A549 (cell line): ENCODE data around the gene C18orf63. TPM values are rescaled to one million over a fixed set of nuclear protein-coding genes. Genes with fewer than 3 reads are reported as not detected.
"Not testable (repeated sequence)": the region's sequence is repeated elsewhere in the genome, so short reads cannot be mapped to it uniquely, and the experiment has no call there.

Experiments used
- ATAC-seq, 2 experiments: fragments of 200-7000 bp in 1 of 2; fragments of >200 bp in 1 of 2; cut with Nextera tagmentation in 1 of 2; cut with Tn5 transposase in 1 of 2; 3 replicates each; pipeline versions ENCODE4 v1.8.0 to v1.9.1; 2018 to 2020; ENCODE audit warnings: mild to moderate bottlenecking in 1 of 2, moderate library complexity in 1 of 2
- CTCF ChIA-PET: fragments of 300-600 bp; sonication (Branson Sonifier 250); formaldehyde crosslinking; extraction: SDS; loops from one replicate; lab custom pipeline; 2021; ENCODE audit warnings: antibody characterized with exemption, inconsistent platforms; lab: Yijun Ruan, JAX
- POLR2A ChIA-PET: fragments of 350-600 bp; formaldehyde crosslinking; extraction: SDS; loops from one replicate; lab custom pipeline; 2021; ENCODE audit warnings: antibody characterized with exemption, inconsistent platforms; lab: Yijun Ruan, JAX
- DNase-seq, 2 experiments: peaks; one replicate each; pipeline versions ENCODE4 v3.0.0 to v3.0.0-alpha.2; 2011 to 2016; ENCODE audit warnings: low read depth in 1 of 2, low spot score in 1 of 2
- FAIRE-seq: peaks from 2 replicates; lab custom pipeline; 2011; peaks lifted over from hg19 to GRCh38; lab: Jason Lieb, UNC
- H3K27ac ChIP-seq, 2 experiments: fragments of >200 bp; sonication (Bioruptor Twin); formaldehyde crosslinking; 3 replicates each; pipeline ENCODE4 v1.5.1; 2016 to 2017
- H3K4me1 ChIP-seq: fragments of >200 bp; sonication (Bioruptor Twin); formaldehyde crosslinking; 3 replicates; pipeline ENCODE4 v1.6.1; 2016
- H3K4me2 ChIP-seq: fragments of >200 bp; sonication (Bioruptor Twin); formaldehyde crosslinking; 3 replicates; pipeline ENCODE4 v1.6.1; 2016
- H3K4me3 ChIP-seq: fragments of >200 bp; sonication (Bioruptor Twin); formaldehyde crosslinking; 3 replicates; pipeline ENCODE4 v1.5.1; 2016
- H3K9me3 ChIP-seq: fragments of >200 bp; sonication (Bioruptor Twin); formaldehyde crosslinking; 3 replicates; pipeline ENCODE4 v1.6.1; 2016
- BHLHE40 ChIP-seq: IDR thresholded peaks from 2 replicates; pipeline ENCODE4 v1.6.1; 2012; ENCODE audit warnings: low read depth, low read length, inconsistent platforms
- CBX2 ChIP-seq: fragments of 200-600 bp; sonication (generic); IDR thresholded peaks from 2 replicates; pipeline ENCODE4 v1.6.1; 2016; ENCODE audit warnings: low read depth, mild to moderate bottlenecking, borderline replicate concordance
- CHD4 ChIP-seq: fragments of 200-600 bp; sonication (generic); IDR thresholded peaks from 2 replicates; pipeline ENCODE4 v1.6.1; 2016; ENCODE audit warnings: antibody characterized with exemption, mild to moderate bottlenecking, borderline replicate concordance
- EHF ChIP-seq: fragments of 250-450 bp; sonication (Bioruptor Pico); IDR thresholded peaks from 2 replicates; pipeline ENCODE4 v1.5.0; 2020; ENCODE audit warnings: mild to moderate bottlenecking
- FOXS1 ChIP-seq: fragments of 250-450 bp; sonication (Bioruptor Pico); IDR thresholded peaks from 2 replicates; pipeline ENCODE4 v1.5.0; 2020; ENCODE audit warnings: mild to moderate bottlenecking, moderate library complexity
- KDM1A ChIP-seq: fragments of 200-600 bp; sonication (generic); IDR thresholded peaks from 2 replicates; pipeline ENCODE4 v1.6.1; 2016; ENCODE audit warnings: low read depth, mild to moderate bottlenecking
- PHF8 ChIP-seq: fragments of 200-600 bp; sonication (generic); IDR thresholded peaks from 2 replicates; pipeline ENCODE4 v1.6.1; 2016; ENCODE audit warnings: low read depth, mild to moderate bottlenecking, antibody characterized with exemption, moderate library complexity, borderline replicate concordance
- POLR2A ChIP-seq: IDR thresholded peaks from 2 replicates; pipeline ENCODE4 v1.6.1; 2012; ENCODE audit warnings: mild to moderate bottlenecking, low read length
- RCOR1 ChIP-seq: fragments of 150-350 bp; IDR thresholded peaks from 2 replicates; pipeline ENCODE4 v1.6.1; 2014; ENCODE audit warnings: antibody characterized with exemption, low read length, low read depth
- RFX5 ChIP-seq: fragments of 450-650 bp; IDR thresholded peaks from 2 replicates; pipeline ENCODE4 v1.7.1; 2014; ENCODE audit warnings: antibody characterized with exemption, mild to moderate bottlenecking, moderate library complexity
- TFCP2L1 ChIP-seq: fragments of 250-450 bp; sonication (Bioruptor Pico); IDR thresholded peaks from 2 replicates; pipeline ENCODE4 v1.5.0; 2021; ENCODE audit warnings: mild to moderate bottlenecking
- TP53 ChIP-seq: fragments of 250-450 bp; sonication (Bioruptor Pico); IDR thresholded peaks from 2 replicates; pipeline ENCODE4 v1.5.0; 2021; ENCODE audit warnings: mild to moderate bottlenecking, moderate library complexity
- ZC3H11A ChIP-seq: fragments of 450-650 bp; IDR thresholded peaks from 2 replicates; pipeline ENCODE4 v1.6.1; 2014; ENCODE audit warnings: antibody characterized with exemption, mild to moderate bottlenecking
- ZNF302 ChIP-seq: fragments of 250-450 bp; sonication (Bioruptor Pico); IDR thresholded peaks from 2 replicates; pipeline ENCODE4 v1.9.0; 2021; ENCODE audit warnings: inconsistent platforms, mild to moderate bottlenecking, moderate library complexity
- WGBS: methylation state at CpG from one replicate; pipeline ENCODE4 v1.1.6; 2017; ENCODE audit errors: missing lambda C conversion rate; 5-methylcytosine and 5-hydroxymethylcytosine counted together
- polyA plus RNA-seq, 4 experiments: library from polyadenylated mRNA; depleted of rRNA in 3 of 4; stranded (reverse); fragments of >200 nt; fragmentation: RNase III in 1 of 4; extraction: RNeasy Plus Mini Kit Qiagen cat#74134 plus additional on column Dnase treatment in 1 of 4; gene quantifications; 2 replicates in 3 of 4; 3 replicates in 1 of 4; pipeline ENCODE4 v1.2.3, GENCODE V29; 2011 to 2017
- TF ChIP-seq, protein P1 (sequence below): fragments of >200 bp; sonication (Bioruptor Twin); formaldehyde crosslinking; IDR thresholded peaks from 2 replicates; pipeline ENCODE4 v1.6.1; 2016
- TF ChIP-seq, protein P2 (sequence below): fragments of 150-350 bp; IDR thresholded peaks from 2 replicates; pipeline ENCODE4 v1.6.1; 2014; ENCODE audit warnings: low read depth, mild to moderate bottlenecking, low read length

The C18orf63 gene
- polyA plus RNA-seq, 2 of the 4 experiments (the other 2 are of a cell fraction) = not detected

DNA sequence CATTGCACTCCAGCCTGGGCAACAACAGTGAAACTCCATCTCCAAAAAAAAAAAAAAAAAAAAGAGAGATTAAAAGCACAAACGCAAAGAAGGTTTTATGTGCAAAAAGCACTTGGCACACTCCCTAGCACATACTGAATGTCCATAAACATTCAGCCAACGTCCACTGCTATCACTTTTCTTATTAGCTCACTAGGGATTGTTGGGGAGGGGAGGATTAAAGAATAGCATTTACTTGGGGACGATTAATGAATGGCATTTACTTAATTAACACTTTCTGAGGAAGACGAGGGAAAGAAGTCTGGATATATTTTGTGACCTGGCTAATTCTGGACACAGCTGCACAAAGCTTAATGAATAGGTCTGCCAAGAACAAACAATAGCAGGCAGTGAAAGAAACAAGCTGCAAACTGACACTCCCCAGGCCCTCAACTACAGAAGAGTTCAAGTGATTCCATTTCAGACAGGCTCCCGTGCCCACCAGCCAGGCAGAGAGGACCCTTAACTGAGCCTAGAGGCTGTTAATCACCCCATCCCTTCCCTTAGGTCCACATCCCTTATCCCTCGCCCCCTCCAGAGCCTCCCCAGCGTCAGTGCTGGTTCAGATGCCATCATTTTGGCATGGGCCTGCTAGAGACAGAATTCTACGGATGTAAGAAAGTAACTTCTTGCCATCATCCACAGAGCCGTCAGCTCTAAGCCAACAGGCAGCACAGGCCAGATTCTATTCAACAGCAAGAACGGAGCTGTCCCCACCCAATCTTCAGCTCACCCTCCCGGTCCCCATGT is 31.3 kb upstream of the C18orf63 start:
- DNase-seq (no peak), FAIRE-seq (no peak), ATAC-seq (no peak)
- Histone ChIP-seq H3K4me1 (peaks cover 70% of the 10 kb centered on the region), H3K27ac (peak overlapping the region in 1 of 2 experiments; percentile 52; a peak in 2 of 6 replicates), H3K4me3 (no peak overlapping the region), H3K9me3 (no peaks in the 10 kb centered on the region), H3K4me2 (no peak overlapping the region)
- TF ChIP-seq, protein P1, sequence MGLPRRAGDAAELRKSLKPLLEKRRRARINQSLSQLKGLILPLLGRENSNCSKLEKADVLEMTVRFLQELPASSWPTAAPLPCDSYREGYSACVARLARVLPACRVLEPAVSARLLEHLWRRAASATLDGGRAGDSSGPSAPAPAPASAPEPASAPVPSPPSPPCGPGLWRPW = no peak
- TF ChIP-seq BHLHE40 = no peak
- TF ChIP-seq RCOR1 = no peak
- no peak for TF ChIP-seq ZC3H11A
- WGBS = 83% methylated on average over 11 of the region's 11 CpGs
- ChIA-PET CTCF (interaction anchor here (1.2 kb wide), 1 partner anchor 69 kb away, joined by 3 read pairs; no protein-coding TSS in a partner anchor), POLR2A (no interaction called here)

DNA sequence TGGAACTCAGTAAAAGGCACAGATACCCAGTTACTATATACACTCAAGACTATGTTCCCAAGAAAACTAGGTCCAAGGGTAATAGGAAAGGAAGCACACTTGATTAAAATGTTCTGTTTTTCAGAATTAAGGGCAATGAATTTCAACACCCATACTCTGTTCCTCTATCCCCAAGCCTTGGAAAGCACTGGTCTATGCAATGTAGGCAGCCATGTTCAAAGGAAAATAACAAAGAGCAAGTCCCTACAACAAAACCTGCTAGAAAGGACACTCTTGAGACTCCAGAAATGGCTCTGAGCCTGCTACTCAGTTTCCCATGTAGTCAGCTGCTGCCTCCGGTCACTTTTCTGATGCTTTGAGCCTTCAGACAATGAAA is 30.7 kb upstream of the C18orf63 start:
- H3K4me2 ChIP-seq = no peak overlapping the region
- DNase-seq (no peak), FAIRE-seq (no peak), ATAC-seq (no peak)
- CTCF ChIA-PET = interaction anchor here (1.2 kb wide), 1 partner anchor 68 kb away, joined by 3 read pairs; no protein-coding TSS in a partner anchor
- 94% methylated on average over 1 of the region's 1 CpG for WGBS
- POLR2A ChIA-PET = no interaction called here
- H3K9me3 ChIP-seq = no peaks in the 10 kb centered on the region
- no peak overlapping the region for H3K4me3 ChIP-seq
- TF ChIP-seq CBX2 = no peak
- H3K27ac ChIP-seq = no peak overlapping the region; a peak in 2 of 6 replicates
- peaks cover 76% of the 10 kb centered on the region for H3K4me1 ChIP-seq

DNA sequence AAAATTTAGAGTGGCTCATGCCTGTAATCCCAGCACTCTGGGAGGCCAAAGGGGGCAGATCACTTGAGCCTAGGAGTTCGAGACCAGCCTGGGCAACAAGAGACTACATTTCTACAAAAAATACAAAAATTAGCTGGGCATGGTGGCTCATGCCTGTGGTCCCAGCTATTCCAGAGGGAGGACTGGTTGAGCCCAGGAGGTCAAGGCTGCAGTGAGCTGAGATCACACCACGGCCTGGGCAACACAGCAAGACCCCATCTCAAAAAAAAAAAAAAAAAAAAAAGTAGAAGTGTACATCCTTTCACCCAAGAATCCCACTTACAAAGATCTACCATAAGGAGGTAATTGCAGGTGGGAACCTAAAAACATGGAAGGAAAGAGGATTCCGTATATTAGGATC is 30.1 kb upstream of the C18orf63 start:
- POLR2A ChIA-PET, H3K9me3 ChIP-seq, ATAC-seq, DNase-seq, FAIRE-seq, H3K4me3 ChIP-seq: not testable (repeated sequence)
- CTCF ChIA-PET = interaction anchor here (1.2 kb wide), 1 partner anchor 68 kb away, joined by 3 read pairs; no protein-coding TSS in a partner anchor
- WGBS = 93% methylated on average over 3 of the region's 3 CpGs
- H3K4me1 ChIP-seq = peaks cover 82% of the 10 kb centered on the region
- H3K27ac ChIP-seq = peak overlapping the region in 1 of 2 experiments; percentile 64; a peak in 3 of 6 replicates
- H3K4me2 ChIP-seq = peak overlapping the region; percentile 38; the same call in 1 of the 3 replicates

DNA sequence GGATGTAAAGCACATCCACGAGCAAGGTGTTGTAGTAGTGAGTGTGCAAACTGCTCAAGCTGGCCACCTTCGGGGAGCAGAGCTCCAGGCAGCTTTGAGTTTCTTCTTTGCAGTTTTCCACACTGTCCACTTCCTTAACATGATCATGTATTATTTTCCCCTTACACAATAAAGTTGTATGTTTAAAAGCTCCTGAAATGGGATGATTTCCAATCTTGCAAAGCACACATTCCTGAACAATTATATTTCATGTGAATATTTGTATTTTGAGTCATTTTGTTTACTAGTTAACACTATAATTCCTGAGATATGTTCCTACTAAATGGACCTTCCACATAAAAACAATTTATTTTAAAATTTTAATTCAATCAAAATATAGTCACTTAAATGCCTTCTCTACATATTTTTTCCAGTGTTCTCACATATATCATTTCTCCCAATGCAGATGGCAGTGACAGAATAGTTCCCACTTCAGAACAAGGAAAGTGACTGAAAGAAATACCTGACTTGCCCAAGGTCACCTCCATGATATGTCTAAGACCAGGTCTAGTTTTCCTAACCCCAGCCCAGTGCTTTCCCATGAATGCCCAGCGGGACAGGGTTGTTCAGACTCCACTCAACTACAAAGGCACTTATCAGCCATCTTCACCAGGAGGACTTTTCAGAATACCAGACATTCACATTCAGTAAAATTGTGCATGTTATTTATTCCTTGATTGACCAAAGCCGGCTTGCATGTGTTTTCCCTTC is 29.4 kb upstream of the C18orf63 start:
- 87% methylated on average over 4 of the region's 4 CpGs for WGBS
- ATAC-seq = no peak
- peak overlapping the region; percentile 22 to 64; a peak in 3 of 6 replicates for H3K27ac ChIP-seq
- ChIA-PET POLR2A (no interaction called here), CTCF (no interaction called here)
- H3K4me2 ChIP-seq = peak overlapping the region; percentile 38; the same call in 2 of the 3 replicates
- H3K4me1 ChIP-seq = peaks cover 87% of the 10 kb centered on the region
- H3K4me3 ChIP-seq = no peak overlapping the region
- no peaks in the 10 kb centered on the region for H3K9me3 ChIP-seq
- DNase-seq = no peak
- TF ChIP-seq TFCP2L1 (no peak), RCOR1 (no peak), KDM1A (no peak), ZC3H11A (no peak), TP53 (CRISPR knock-in tag) (no peak), PHF8 (no peak), RFX5 (no peak), POLR2A (no peak), FOXS1 (CRISPR knock-in tag) (no peak), CHD4 (no peak), CBX2 (no peak)
- no peak for FAIRE-seq

DNA sequence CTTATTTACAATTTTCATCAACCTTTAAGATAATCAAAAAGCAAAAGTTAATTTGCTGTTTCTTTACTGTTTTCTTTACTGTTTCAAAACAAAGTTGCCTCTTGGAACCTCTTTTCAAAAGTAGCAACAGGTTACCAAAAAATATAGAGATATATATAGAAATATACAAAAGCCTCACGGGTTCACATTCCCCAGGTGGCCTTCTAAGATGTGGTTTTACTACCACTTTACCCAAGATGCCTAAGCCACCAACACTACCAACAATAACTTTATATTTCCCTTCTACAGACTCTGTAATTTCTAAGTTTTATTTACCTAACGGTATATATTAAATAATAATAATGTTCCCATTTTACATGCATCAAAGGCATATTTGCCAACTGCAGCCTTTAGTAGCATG is 28.8 kb upstream of the C18orf63 start:
- CTCF ChIA-PET = no interaction called here
- Histone ChIP-seq H3K4me3 (no peak overlapping the region), H3K4me2 (peak overlapping the region; percentile 38; the same call in 2 of the 3 replicates), H3K4me1 (peaks cover 81% of the 10 kb centered on the region), H3K9me3 (no peaks in the 10 kb centered on the region), H3K27ac (no peak overlapping the region)
- WGBS = 90% methylated on average over 2 of the region's 2 CpGs
- POLR2A ChIA-PET = no interaction called here
- TF ChIP-seq EHF (CRISPR knock-in tag) = no peak
- TF ChIP-seq ZNF302 (CRISPR knock-in tag) = no peak
- TF ChIP-seq, protein P2, sequence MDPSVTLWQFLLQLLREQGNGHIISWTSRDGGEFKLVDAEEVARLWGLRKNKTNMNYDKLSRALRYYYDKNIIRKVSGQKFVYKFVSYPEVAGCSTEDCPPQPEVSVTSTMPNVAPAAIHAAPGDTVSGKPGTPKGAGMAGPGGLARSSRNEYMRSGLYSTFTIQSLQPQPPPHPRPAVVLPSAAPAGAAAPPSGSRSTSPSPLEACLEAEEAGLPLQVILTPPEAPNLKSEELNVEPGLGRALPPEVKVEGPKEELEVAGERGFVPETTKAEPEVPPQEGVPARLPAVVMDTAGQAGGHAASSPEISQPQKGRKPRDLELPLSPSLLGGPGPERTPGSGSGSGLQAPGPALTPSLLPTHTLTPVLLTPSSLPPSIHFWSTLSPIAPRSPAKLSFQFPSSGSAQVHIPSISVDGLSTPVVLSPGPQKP = no peak
- FAIRE-seq (no peak), ATAC-seq (no peak), DNase-seq (no peak)
